Measurements from ENCODE around the gene CD58. TPM values are rescaled to one million over a fixed set of nuclear protein-coding genes. Genes with fewer than 3 reads are reported as not detected.

Gene CD58
- total RNA-seq, 1 donor from 2014 or later, result 18.0 TPM

DNA sequence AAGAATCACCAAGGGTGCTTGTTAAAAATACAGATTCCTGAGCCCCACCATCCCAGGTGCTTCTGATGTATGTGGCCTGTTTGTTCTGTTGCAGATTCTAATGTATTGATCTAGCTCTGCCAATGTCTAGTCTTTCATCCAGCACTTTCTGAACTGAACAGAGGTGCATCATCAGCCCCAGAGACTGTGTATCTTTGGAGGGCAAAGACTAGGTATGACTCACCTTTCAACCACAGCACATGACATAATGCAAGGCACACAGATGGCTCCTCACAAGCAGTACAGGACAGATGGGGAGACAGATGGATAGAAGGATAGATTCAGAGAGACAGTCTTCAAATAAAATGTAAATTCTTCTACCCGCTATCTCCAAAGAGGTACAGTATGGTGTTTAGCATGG lies 32.3 kb downstream of the CD58 start:
- DNase-seq, result no peak

DNA sequence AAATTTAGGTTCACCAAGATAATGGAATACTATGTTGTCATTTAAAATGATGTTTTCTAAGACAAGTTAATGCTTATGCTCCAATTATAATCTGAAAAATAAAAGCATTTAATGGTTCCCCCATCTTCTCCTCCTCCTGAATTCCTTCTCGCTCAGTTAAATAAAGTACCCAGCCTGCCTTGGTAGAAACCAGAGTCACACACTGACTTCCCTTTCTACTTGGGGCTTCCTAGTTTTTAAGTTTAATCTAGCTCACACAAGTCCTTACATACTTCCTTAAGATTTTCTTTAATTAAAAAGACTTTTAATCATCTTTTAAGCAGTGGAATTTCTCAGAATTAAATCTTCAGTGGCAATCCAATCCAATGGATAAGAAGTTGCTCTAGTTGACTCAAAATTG lies 32.9 kb downstream of the CD58 start:
- no peak for DNase-seq

GRCh38 chr1:116537040-116537831 lies 33.6 kb downstream of the CD58 start:
- no peak for DNase-seq

GRCh38 chr1:116534014-116534739 lies 36.6 kb downstream of the CD58 start:
- DNase-seq, result no peak

DNA sequence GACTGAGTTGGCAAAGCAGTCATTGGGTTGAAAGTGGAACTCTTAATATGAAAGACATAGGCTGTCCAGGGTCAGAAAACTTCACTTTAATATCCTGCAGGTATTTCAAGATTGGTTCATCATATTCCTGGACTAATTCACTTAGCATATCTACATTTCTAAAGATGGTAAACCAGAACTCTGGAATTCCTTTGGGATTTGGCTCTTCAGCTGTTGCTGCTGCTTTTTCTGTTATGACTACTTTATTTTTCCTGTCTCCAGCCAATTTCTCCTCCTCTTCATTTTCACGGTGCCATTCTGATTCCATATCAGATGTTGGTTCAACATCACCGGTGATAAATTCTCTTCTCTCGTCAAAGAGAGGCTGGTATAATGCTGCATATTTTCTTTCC lies 37.4 kb downstream of the CD58 start:
- DNase-seq, result no peak

- DNase-seq, result no peak
Measured at GRCh38 chr1:116532671-116533428, 38.0 kb downstream of the CD58 start.

GRCh38 chr1:116531917-116532316 lies 38.9 kb downstream of the CD58 start:
- DNase-seq, result no peak

- no peak for DNase-seq
Measured at GRCh38 chr1:116529681-116530080, 41.1 kb downstream of the CD58 start.

GRCh38 chr1:116529199-116529631 lies 41.6 kb downstream of the CD58 start:
- no peak for DNase-seq

DNA sequence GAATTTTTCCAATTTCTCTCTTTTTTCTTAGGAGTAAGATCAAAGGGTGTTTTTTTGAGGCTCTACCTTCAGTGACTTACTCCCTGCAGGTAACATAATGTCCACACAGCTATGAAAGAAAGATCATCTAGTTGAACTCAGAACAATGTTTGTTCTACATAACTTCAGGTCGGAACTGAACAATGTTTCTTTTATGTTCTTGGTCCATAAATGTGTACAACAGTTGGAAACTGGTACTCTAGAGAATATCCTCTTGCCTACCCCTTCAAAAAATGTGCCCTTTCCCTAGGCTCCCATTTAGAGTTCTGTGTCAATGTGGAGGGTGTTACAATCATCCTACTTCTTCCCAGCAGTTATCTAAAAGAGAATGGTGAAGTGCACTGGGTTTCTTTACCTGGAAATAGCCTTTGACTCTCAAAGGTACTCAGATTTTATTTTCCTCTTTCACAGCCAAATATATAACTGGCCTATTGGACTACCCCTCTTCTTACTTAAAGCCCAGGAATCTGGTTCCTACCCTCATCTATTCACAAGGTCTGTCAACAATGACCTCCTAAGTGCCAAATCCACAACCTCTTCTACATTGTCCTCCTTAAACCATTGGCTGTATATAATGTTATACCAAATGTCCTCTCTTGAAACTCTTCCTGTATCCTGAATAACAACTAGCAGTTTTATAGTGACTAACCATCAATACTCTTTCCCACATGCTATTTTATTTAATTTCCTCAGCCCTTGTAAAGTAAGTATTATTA lies 42.3 kb downstream of the CD58 start:
- DNase-seq, result no peak

DNA sequence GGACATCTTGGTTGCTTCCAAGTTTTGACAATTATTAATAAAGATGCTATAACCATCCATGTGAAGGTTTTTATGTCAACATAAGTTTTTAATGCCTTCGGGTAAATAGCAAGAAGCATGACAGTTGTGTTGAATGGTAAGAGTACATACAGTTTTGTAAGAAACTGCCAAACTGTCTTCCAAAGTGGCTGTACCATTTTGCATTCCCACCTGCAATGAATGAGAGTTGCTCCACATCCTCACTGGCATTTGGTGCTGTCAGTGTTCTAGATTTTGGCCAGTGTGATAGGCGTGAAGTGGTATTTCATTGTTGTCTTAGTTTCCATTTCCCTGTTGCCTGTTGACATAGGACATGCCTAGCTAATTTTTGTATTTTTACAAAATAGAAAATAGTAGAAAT lies 45.4 kb downstream of the CD58 start:
- no peak for DNase-seq

GRCh38 chr1:116521186-116521585 lies 49.6 kb downstream of the CD58 start:
- DNase-seq, result no peak

DNA sequence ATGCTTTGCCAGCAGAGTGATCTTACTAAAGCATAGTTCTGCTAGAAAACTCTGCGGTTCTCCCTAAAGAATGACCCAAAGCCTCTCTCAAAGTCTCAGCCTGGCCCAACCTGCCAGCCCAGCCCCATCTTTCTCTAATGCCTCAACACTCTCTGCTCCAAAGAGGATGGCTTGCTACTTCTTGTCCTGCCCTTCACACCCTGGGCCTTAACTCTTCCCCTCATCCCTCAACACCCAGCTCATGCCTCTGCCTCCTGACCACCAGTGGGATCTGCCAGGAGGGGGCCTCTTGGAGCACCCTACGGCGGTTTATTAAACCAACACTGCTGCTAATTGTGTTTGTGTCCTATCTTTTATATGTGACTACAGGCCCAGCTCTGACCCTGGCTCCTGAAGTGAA lies 52.4 kb downstream of the CD58 start:
- no peak for DNase-seq

- DNase-seq, result no peak
Measured at GRCh38 chr1:116516631-116517030, 54.2 kb downstream of the CD58 start.

GRCh38 chr1:116515702-116516101 lies 55.1 kb downstream of the CD58 start:
- DNase-seq, result no peak

DNA sequence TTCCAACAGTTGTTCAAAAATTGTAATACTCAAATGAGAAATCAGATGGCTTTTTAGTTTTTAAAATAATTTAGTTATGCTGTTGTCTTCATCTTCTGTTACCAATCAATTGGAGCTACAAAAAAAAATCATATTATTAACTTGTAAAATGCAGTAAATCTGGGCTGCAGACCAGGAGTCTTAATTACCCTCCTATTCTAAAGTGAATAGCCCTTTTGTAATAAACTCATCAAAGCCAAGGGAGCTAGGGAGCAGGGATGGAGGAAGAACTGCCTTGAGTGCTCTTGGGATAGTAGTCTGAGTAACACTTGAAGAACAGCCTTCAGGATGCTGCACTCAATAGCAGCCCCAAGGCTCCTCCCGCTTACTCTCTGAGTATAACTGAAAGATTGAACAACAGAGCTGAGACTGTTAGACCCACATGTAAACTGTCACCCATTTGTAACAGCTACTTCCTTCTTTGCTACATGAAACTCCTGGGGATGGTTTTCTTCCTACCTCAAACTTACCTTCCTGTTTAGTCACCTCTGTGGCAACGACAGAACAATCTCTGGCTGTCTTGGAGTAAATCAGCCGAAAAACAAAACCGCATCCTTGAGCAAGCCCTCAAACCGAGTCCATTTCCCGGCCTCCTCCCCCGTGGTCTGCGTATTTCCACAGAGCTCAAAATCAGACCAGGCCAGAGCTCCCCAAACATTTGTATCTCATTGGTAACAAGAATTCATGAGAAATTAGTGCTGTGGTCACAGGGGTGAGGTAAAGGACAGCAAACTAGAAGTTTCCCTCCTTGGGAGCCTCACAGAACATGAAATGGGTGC lies 55.9 kb downstream of the CD58 start:
- no peak for DNase-seq

DNA sequence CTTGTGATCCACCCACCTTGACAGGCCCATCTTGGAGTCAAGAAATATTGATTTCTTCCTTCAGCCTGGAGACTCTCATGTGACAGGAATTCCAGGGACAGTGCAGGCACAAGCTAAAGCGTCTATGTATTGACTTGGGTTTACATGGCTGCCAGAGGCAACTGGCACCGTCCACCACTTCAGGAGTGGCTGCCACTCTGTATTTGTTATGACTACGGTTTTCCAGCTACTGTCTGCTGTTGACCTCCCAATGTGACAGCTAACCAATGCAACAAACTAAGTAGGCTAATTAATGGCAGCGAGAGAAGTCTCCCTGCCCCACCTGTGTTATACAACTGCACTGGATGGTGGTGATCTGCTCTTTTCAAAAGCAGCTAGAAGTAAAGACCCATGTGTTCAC lies 56.9 kb downstream of the CD58 start:
- DNase-seq, result no peak

DNA sequence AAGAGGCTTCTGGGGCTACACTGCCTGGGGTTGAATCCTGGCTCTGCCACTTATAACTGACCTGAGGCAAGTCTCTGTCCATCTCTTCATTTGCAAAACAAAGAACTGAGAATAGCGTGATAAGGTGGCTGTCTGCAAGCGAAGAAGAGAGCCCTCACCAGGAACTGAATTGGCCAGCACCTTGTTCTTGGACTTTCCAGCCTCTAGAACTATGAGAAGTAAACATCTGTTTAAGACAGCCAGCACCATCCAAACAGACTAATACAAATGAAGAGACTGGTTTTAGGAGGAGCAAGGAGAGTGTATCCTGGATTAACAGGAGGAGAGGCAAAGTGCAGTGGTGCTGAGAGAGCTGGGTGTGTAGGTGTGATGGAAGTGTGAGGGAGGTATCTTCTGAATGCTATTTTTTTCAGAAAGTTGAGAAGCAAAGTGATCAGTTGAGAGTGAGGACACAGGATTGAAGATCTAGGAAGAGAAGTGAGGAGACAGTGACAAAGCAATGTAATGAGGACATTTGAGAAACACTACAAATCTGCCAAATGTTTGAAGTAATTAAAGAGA lies 59.3 kb downstream of the CD58 start:
- no peak for DNase-seq

DNA sequence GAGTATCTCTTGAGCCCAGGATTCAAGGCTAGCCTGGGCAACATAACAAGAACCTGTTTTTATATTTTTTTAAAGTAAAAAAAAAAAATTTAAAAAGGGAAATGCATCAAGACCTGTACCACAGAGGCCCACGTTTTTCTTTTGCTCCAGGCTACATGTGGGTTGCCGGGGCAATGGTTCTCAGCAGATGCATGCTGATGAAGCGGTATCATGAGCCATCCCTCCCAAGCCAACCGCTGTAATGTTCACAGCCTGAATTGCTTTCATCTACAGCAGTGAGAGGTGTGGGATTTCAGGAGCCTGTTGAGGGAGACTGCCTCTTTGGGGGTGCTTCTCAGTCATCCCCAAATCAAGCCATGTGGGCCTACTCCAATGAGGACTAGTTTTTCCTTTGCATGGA lies 60.5 kb downstream of the CD58 start:
- DNase-seq, result no peak

- no peak for DNase-seq
Measured at GRCh38 chr1:116508984-116509980, 61.5 kb downstream of the CD58 start.
